Naive thymus-derived CD4-positive, alpha-beta T cell (primary cell): ENCODE measurements around the gene RIPOR1. TPM values are rescaled to one million over a fixed set of nuclear protein-coding genes. Genes with fewer than 3 reads are reported as not detected.

Experiments
- ATAC-seq: fragments of 150-1000 bp; cut with Tn5 transposase; 2 replicates; pipeline ENCODE4 v1.10.0; 2021; ENCODE audit warnings: mild to moderate bottlenecking, moderate library complexity
- CTCF ChIA-PET: fragments of 350-600 bp; sonication (Branson Sonifier 250); formaldehyde crosslinking; loops from one replicate; lab custom pipeline; 2021; ENCODE audit warnings: antibody characterized with exemption; lab: Charles Lee
- POLR2A ChIA-PET: fragments of 350-600 bp; sonication (Branson Sonifier 250); formaldehyde crosslinking; loops from one replicate; lab custom pipeline; 2021; ENCODE audit warnings: antibody characterized with exemption, inconsistent platforms; lab: Charles Lee
- DNase-seq, 9 donors: peaks; one replicate each; pipeline versions ENCODE4 v3.0.0 to v3.0.0-alpha.2; 2020 to 2022; ENCODE audit warnings: mixed read lengths in 1 of 9
- H3K27ac ChIP-seq: one replicate; pipeline ENCODE4 v1.7.0; 2013; ENCODE audit warnings: mild to moderate bottlenecking, low read depth, low read length, moderate library complexity
- H3K27me3 ChIP-seq, 2 donors: one replicate each; pipeline ENCODE4 v1.7.0; 2013; ENCODE audit warnings: low read length in 2 of 2, mild to moderate bottlenecking in 2 of 2, moderate library complexity in 2 of 2; ENCODE audit not compliant: control insufficient read depth in 2 of 2, insufficient read depth in 2 of 2
- H3K36me3 ChIP-seq, 3 experiments: 1 replicate in 2 of 3; 2 replicates in 1 of 3; pipeline ENCODE4 v1.7.0; 2013; ENCODE audit warnings: low read length in 3 of 3, mild to moderate bottlenecking in 3 of 3, moderate library complexity in 1 of 3; ENCODE audit not compliant: insufficient read depth in 3 of 3, control insufficient read depth in 2 of 3
- H3K4me1 ChIP-seq, 2 donors: one replicate each; pipeline ENCODE4 v1.7.0; 2013; ENCODE audit warnings: low read length in 2 of 2, mild to moderate bottlenecking in 2 of 2, moderate library complexity in 1 of 2; ENCODE audit not compliant: control insufficient read depth in 2 of 2, insufficient read depth in 2 of 2
- H3K4me3 ChIP-seq: 2 replicates; pipeline ENCODE4 v1.7.0; 2013; ENCODE audit warnings: mild to moderate bottlenecking, low read length
- H3K9me3 ChIP-seq, 3 experiments: 1 replicate in 2 of 3; 2 replicates in 1 of 3; pipeline ENCODE4 v1.7.0; 2013; ENCODE audit warnings: low read length in 3 of 3; ENCODE audit not compliant: control insufficient read depth in 2 of 3
- H3K27ac Mint-ChIP-seq, 9 donors: one replicate each; pipeline ENCODE4 v1.8.0; 2020 to 2022; ENCODE audit warnings: mixed read lengths in 9 of 9, mild to moderate bottlenecking in 8 of 9, moderate library complexity in 5 of 9, inconsistent platforms in 2 of 9
- H3K27me3 Mint-ChIP-seq, 5 donors: one replicate each; pipeline ENCODE4 v1.8.0; 2021 to 2022; ENCODE audit warnings: mixed read lengths in 5 of 5, mild to moderate bottlenecking in 1 of 5
- H3K36me3 Mint-ChIP-seq, 5 donors: one replicate each; pipeline ENCODE4 v1.8.0; 2020 to 2022; ENCODE audit warnings: mixed read lengths in 5 of 5, mild to moderate bottlenecking in 3 of 5, inconsistent platforms in 1 of 5
- H3K4me1 Mint-ChIP-seq, 7 donors: one replicate each; pipeline ENCODE4 v1.8.0; 2020 to 2022; ENCODE audit warnings: mixed read lengths in 7 of 7, mild to moderate bottlenecking in 3 of 7, inconsistent platforms in 1 of 7
- H3K4me3 Mint-ChIP-seq, 10 donors: one replicate each; pipeline ENCODE4 v1.8.0; 2020 to 2022; ENCODE audit warnings: mild to moderate bottlenecking in 10 of 10, mixed read lengths in 10 of 10, moderate library complexity in 6 of 10, inconsistent platforms in 2 of 10
- H3K9me3 Mint-ChIP-seq, 11 donors: one replicate each; pipeline ENCODE4 v1.8.0; 2020 to 2022; ENCODE audit warnings: mixed read lengths in 11 of 11, mild to moderate bottlenecking in 4 of 11, inconsistent platforms in 1 of 11, moderate library complexity in 1 of 11
- intact Hi-C, 2 donors: fragments of 100-400 bp; cut with micrococcal nuclease; formaldehyde crosslinking; loops; one replicate each; pipeline ENCODE4 v1.15.1; 2023
- polyA plus RNA-seq, 2 donors: library from polyadenylated mRNA; unstranded; fragments of 300-500 nt; fragmentation: Illumina TruSeq; gene quantifications; one replicate each; pipeline ENCODE4 v1.2.3, GENCODE V29; 2021
- total RNA-seq, 6 experiments: library from RNA in 5 of 6; stranded (reverse) in 5 of 6; gene quantifications; 1 replicate in 5 of 6; 2 replicates in 1 of 6; pipeline ENCODE4 v1.2.3 and lab custom pipeline; 2021 to 2026

RIPOR1 gene
- total and polyA plus RNA-seq, 7 experiments from 2014 or later, result 2.5 to 103 (median 47.2) TPM

DNA sequence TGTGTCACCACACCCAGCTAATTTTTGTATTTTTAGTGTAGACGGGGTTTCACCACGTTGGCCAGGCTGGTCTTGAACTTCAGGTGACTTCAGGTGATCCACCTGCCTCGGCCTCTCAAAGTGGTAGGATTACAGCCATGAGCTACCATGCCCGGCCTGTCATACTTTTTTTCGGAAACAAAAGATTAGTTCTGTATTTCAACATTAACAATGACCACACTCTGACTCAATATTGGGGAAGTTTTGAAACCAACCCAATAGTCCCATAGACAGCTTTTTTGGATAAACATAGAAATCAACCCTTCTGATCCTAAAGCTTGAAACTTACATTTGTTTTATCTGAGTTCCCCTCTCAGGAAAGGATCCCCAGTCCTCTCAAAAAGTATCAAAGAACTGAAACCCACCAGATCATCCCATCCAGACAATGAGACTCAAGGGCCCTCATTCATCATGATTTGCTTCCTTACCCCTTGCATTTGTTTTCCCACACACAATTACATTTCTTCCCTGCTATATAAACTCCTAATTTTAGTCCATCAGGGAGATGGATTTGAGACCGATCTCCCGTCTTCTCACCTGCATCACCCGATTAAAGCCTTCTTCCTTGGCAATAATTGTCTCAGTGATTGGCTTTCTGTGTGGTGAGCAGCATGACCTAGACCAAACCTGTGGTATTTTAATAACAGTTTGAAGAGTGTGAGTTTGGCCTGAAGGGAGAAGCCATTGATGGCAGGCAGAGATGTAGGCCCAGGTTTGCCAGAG lies 38.1 kb upstream of the RIPOR1 start:
- ChIA-PET POLR2A (interaction anchor here (0.6 to 2.5 kb wide), 7 partner anchors 9 to 855 kb away, joined by 3 to 10 read pairs (median 3); partner anchors contain the start of genes ATP6V0D1 and TSNAXIP1), CTCF (interaction anchor here (0.6 to 10.4 kb wide), 7 partner anchors 9 to 419 kb away, joined by 3 to 174 read pairs (median 5); partner anchors contain the start of gene ATP6V0D1)
- no peaks in the 10 kb centered on the region for H3K9me3 Mint-ChIP-seq
- H3K27ac ChIP-seq, result no peak overlapping the region
- H3K4me1 ChIP-seq, result peaks cover 3 to 5% of the 10 kb centered on the region in 2 donors
- H3K4me3 Mint-ChIP-seq, result no peak overlapping the region
- H3K4me1 Mint-ChIP-seq, result peaks cover 9 to 27% (median 20%) of the 10 kb centered on the region in 7 donors
- no peaks in the 10 kb centered on the region for H3K27me3 Mint-ChIP-seq
- peak overlapping the region in 5 of 9 donors; percentile 28 to 68 (median 49) for H3K27ac Mint-ChIP-seq
- peaks cover 0 to 17% (median 0%) of the 10 kb centered on the region in 3 experiments for H3K36me3 ChIP-seq
- no peaks in the 10 kb centered on the region for H3K27me3 ChIP-seq
- H3K36me3 Mint-ChIP-seq, result peaks cover 0 to 6% (median 4%) of the 10 kb centered on the region in 5 donors
- no peak overlapping the region for H3K4me3 ChIP-seq
- DNase-seq, result no peak
- intact Hi-C loops, result loop anchor here in 1 of 2 donors (5.0 kb wide), 1 partner anchor 152 kb away; no protein-coding TSS in a partner anchor
- peak; percentile 25 for ATAC-seq
- H3K9me3 ChIP-seq, result no peaks in the 10 kb centered on the region

DNA sequence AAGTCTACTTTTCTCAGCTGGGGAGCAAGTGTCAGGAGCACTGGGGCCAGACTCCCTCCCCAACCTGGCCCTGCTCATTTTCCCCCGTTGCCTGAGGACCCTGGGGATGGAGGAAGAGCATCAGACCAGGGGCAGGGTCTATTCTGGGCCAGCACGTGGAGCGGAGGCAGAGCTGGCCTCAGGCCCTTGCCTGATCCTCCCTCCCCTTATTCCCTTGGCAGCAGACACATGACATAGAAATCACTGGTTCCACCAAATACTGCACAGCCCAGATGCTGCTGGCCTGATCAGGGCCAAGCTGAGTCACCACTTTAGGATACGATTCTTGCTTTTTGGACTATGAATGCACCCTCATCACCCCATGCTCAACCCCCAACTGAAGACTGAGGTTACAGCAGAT lies 29.5 kb upstream of the RIPOR1 start:
- CTCF ChIA-PET, result interaction anchor here (1.0 to 1.8 kb wide), 3 partner anchors 10 to 18 kb away, joined by 3 to 9 read pairs (median 8); partner anchors contain the start of gene ATP6V0D1
- Histone ChIP-seq H3K27me3 (no peaks in the 10 kb centered on the region), H3K9me3 (no peaks in the 10 kb centered on the region), H3K4me3 (no peak overlapping the region), H3K4me1 (peaks cover 12 to 15% of the 10 kb centered on the region in 2 donors), H3K36me3 (peaks cover 0 to 20% (median 3%) of the 10 kb centered on the region in 3 experiments), H3K27ac (no peak overlapping the region)
- POLR2A ChIA-PET, result interaction anchor here (1.6 kb wide), 1 partner anchor 33 kb away, joined by 3 read pairs; no protein-coding TSS in a partner anchor
- Mint-ChIP-seq H3K27ac (peak overlapping the region in 7 of 9 donors; percentile 44 to 93 (median 69)), H3K4me3 (no peak overlapping the region), H3K27me3 (no peaks in the 10 kb centered on the region), H3K4me1 (peaks cover 15 to 29% (median 20%) of the 10 kb centered on the region in 7 donors), H3K9me3 (no peaks in the 10 kb centered on the region), H3K36me3 (peaks cover 0 to 22% (median 10%) of the 10 kb centered on the region in 5 donors)
- DNase-seq, result no peak
- intact Hi-C loops, result no loop called here
- no peak for ATAC-seq

DNA sequence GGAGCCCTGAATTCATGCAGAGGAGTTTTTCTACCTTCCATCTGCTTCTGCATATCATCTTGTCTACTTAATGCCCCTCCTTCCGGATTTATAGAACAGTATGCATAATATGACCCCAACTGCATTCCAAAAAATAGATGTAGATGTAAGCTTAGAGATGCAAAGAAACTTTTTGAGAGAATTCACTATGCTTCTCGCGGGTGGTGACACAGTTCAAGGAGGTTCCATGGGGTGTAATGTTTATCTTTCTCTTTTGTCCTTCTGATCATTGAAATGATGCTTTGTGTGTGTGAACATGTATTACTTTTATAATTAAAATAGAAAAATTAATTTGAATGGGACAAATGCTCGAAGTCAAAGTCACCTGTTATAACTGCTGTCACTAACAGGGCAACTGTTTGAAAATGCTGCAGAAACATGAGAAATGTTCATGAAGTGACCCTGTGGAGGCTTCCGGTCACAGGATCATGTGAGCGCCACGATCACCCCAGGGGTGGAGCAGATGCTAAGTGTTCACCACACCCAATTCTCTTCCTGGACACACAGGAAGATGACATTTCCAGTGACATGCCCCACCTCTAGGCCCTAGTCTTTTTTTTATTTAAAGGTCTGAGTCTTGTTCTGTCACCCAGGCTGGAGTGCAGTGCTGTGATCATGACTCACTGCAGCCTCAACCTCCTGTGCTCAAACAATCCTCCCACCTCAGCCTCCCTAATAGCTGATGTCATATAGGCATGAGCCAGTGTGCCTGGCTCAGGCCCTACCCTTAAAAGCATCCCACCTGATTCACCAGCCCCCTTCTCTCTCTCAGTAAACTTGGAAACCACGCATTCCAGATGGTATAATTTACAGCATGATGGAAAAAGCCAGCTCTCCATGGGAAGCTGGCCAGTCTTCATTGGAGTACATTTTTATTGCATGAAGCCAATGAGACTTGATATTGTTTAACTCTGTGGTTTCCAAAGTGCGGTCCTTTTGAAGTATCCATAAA lies 24.3 kb upstream of the RIPOR1 start:
- ATAC-seq (peak; percentile 97), DNase-seq (peak in 6 of 9 donors; percentile 31 to 51 (median 46))
- peak overlapping the region; percentile 6 for H3K4me3 ChIP-seq
- H3K9me3 Mint-ChIP-seq, result peaks cover 0 to 2% (median 0%) of the 10 kb centered on the region in 11 donors
- peaks cover 0 to 27% (median 11%) of the 10 kb centered on the region in 5 donors for H3K36me3 Mint-ChIP-seq
- H3K27ac Mint-ChIP-seq, result peak overlapping the region; percentile 80 to 99 (median 92)
- H3K27me3 ChIP-seq, result no peaks in the 10 kb centered on the region
- peak overlapping the region; percentile 56 for H3K27ac ChIP-seq
- intact Hi-C loops, result loop anchor here in 1 of 2 donors (1.0 kb wide), 1 partner anchor 10 kb away; no protein-coding TSS in a partner anchor
- POLR2A ChIA-PET, result interaction anchor here (0.9 to 1.8 kb wide), 7 partner anchors 9 to 51 kb away, joined by 3 to 6 read pairs (median 4); no protein-coding TSS in a partner anchor
- no peaks in the 10 kb centered on the region for H3K27me3 Mint-ChIP-seq
- no peaks in the 10 kb centered on the region for H3K9me3 ChIP-seq
- H3K4me1 ChIP-seq, result peaks cover 33 to 42% of the 10 kb centered on the region in 2 donors
- H3K4me1 Mint-ChIP-seq, result peaks cover 37 to 64% (median 49%) of the 10 kb centered on the region in 7 donors
- peak overlapping the region; percentile 47 to 82 (median 68) for H3K4me3 Mint-ChIP-seq
- H3K36me3 ChIP-seq, result peaks cover 0 to under 1% (median 0%) of the 10 kb centered on the region in 3 experiments
- CTCF ChIA-PET, result interaction anchor here (1.1 to 2.0 kb wide), 4 partner anchors 9 to 42 kb away, joined by 3 to 13 read pairs (median 8); no protein-coding TSS in a partner anchor

- H3K4me1 ChIP-seq, result peaks cover 33 to 43% of the 10 kb centered on the region in 2 donors
- CTCF ChIA-PET, result interaction anchor here (0.7 to 1.0 kb wide), 3 partner anchors 9 to 152 kb away, joined by 3 to 5 read pairs (median 4); no protein-coding TSS in a partner anchor
- Mint-ChIP-seq H3K4me1 (peaks cover 37 to 69% (median 55%) of the 10 kb centered on the region in 7 donors), H3K9me3 (peaks cover 0 to 2% (median 0%) of the 10 kb centered on the region in 11 donors), H3K36me3 (peaks cover 0 to 25% (median 7%) of the 10 kb centered on the region in 5 donors), H3K27me3 (no peaks in the 10 kb centered on the region), H3K4me3 (peak overlapping the region in 6 of 10 donors; percentile 6 to 58 (median 48)), H3K27ac (peak overlapping the region; percentile 33 to 92 (median 84))
- POLR2A ChIA-PET, result no interaction called here
- DNase-seq (no peak), ATAC-seq (no peak)
- no peaks in the 10 kb centered on the region for H3K9me3 ChIP-seq
- no peaks in the 10 kb centered on the region for H3K27me3 ChIP-seq
- peak overlapping the region; percentile 20 for H3K27ac ChIP-seq
- intact Hi-C loops, result no loop called here
- no peak overlapping the region for H3K4me3 ChIP-seq
- H3K36me3 ChIP-seq, result no peaks in the 10 kb centered on the region
Observed at GRCh38 chr16:67506468-67506867, 22.2 kb upstream of the RIPOR1 start.

DNA sequence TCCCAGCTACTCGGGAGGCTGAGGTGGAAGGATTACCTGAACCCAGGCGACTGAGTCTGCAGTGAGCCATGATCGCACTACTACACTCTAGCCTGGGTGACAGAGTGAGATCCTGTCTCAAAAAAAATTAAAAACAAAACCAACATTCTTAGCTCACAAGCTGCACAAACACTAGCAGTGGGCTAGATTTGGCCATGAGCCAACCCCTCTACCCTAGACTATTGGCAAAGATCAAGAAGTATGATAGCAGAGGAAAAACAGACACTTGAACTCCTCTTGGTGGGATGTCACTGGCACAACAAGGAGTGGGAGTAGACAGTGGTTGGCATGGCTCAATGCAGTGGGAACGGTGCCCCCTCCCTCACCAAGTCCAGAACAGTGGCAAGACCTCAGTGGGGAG lies 19.6 kb upstream of the RIPOR1 start:
- H3K27me3 Mint-ChIP-seq, result no peaks in the 10 kb centered on the region
- intact Hi-C loops, result no loop called here
- H3K27ac ChIP-seq, result no peak overlapping the region
- ChIA-PET POLR2A (interaction anchor here (0.8 to 1.4 kb wide), 2 partner anchors 18 to 28 kb away, joined by 3 read pairs; partner anchors contain the start of gene ATP6V0D1), CTCF (interaction anchor here (0.9 to 10.0 kb wide), 4 partner anchors 9 to 28 kb away, joined by 5 to 174 read pairs (median 10); partner anchors contain the start of gene ATP6V0D1)
- peak overlapping the region in 7 of 9 donors; percentile 35 to 76 (median 66) for H3K27ac Mint-ChIP-seq
- H3K27me3 ChIP-seq, result no peaks in the 10 kb centered on the region
- H3K36me3 ChIP-seq, result no peaks in the 10 kb centered on the region
- peaks cover 23 to 54% (median 50%) of the 10 kb centered on the region in 7 donors for H3K4me1 Mint-ChIP-seq
- H3K9me3 Mint-ChIP-seq, result peaks cover 0 to 2% (median 0%) of the 10 kb centered on the region in 11 donors
- ATAC-seq, result no peak
- H3K9me3 ChIP-seq, result no peaks in the 10 kb centered on the region
- peak in 6 of 9 donors; percentile 27 to 56 (median 40) for DNase-seq
- peaks cover 27 to 34% of the 10 kb centered on the region in 2 donors for H3K4me1 ChIP-seq
- no peak overlapping the region for H3K4me3 ChIP-seq
- peaks cover 0 to 13% (median 0%) of the 10 kb centered on the region in 5 donors for H3K36me3 Mint-ChIP-seq
- peak overlapping the region in 5 of 10 donors; percentile 32 to 76 (median 56) for H3K4me3 Mint-ChIP-seq
